Fibroblast of skin of scalp (primary cell): ENCODE data around the gene METTL9.
"Not testable (repeated sequence)": the region's sequence is repeated elsewhere in the genome, so short reads cannot be mapped to it uniquely, and the experiment has no call there.

Experiments
- DNase-seq: peaks from one replicate; pipeline ENCODE4 v3.0.0-alpha.2; 2013

METTL9 gene

DNA sequence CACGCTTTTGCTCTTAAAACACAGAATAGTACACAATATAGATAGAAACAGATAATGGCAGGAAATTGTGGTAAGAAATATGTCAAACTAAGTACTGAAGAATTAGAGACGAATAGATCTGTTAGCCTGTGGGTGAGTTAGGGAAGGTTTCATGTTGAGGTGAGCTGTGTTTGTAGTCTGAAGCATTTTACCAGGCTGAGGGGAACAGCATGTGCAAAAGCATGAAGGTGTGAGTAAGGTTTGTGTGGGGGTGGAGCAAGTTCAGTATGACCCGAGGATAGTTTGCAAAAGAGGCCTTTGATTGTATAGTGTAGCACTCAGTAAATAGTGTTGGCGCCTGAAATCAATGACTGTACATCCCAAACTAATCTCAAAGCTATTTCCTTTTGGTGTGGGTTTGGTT lies 39.2 kb downstream of the METTL9 start:
- DNase-seq, result peak; percentile 22

DNA sequence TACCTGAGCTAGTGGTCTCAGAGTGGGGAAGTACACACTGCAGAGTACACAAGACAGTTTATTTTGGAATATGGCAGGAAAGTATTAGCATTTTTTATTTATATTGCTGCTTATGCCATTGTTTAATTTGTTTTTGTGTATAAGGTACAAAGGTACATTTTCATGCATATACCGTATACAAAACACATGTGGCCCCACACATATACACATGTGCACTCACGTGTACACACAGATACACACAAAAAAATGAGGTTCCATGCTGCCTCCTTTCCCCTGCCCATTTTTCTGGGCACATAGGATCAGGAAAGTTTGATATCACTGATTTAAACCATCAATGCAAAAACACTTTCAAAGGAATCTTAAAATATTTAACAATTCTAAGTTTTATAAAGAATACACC lies 40.1 kb downstream of the METTL9 start:
- no peak for DNase-seq

DNA sequence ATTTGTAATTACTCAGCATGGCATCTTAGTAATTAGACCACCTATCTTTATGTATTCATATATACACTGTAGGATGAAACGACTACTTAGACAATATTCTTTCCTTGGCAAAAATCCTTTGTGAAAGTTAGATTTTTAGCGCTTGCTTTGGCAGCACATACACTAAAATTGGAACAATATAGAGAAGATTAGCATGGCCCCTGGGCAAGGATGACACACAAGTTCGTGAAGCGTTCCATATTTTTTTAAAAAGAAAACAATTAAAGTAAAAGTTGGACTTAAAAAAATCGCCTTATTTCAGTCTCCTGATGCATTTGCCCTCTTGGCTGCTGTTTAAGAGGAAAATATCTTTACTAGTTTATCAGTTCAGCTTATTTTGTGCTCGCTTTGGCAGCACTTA lies 42.5 kb downstream of the METTL9 start:
- DNase-seq, result no peak

GRCh38 chr16:21642861-21643260 lies 43.5 kb downstream of the METTL9 start:
- no peak for DNase-seq

GRCh38 chr16:21643785-21644184 lies 44.4 kb downstream of the METTL9 start:
- DNase-seq, result no peak

DNA sequence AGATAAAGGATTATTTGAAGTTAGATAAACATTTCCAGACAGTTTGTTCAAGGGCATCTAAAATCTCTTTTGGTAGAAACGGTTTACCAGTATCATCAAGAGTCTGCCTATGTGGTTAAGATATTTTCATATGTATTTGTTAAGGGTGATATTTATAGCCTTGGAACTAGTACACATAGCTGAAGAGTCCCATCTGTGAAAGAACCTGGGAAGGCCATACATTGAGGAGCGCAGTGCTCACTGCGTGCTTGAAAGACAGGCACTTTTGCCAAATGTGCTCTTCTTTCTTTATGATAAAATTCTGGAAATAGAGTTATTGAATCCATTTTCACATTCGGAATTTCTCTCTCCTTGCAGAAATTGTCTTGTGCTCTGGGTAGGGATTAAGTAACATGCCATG lies 45.3 kb downstream of the METTL9 start:
- no peak for DNase-seq

DNA sequence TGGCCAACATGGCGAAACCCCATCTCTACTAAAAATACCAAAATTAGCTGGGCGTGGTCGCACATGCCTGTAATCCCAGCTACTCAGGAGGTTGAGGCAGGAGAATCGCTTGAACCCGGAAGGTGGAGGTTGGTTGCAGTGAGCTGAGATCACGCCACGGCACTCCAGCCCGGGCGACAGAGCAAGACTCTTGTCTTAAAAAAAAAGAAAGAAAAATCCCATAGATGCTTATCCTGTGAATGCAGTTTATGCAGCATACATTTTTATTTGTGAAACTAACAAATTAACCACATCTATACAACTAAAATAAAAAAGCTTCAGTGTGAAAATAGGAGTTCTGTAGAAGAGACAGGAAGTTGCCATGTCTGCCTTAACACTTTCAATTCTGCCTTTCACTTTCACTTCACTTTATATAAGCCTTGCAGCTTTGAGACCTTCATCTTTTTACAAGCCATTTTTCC lies 45.9 kb downstream of the METTL9 start:
- no peak for DNase-seq

- DNase-seq, result no peak
Observed at GRCh38 chr16:21646091-21646490, 46.7 kb downstream of the METTL9 start.

DNA sequence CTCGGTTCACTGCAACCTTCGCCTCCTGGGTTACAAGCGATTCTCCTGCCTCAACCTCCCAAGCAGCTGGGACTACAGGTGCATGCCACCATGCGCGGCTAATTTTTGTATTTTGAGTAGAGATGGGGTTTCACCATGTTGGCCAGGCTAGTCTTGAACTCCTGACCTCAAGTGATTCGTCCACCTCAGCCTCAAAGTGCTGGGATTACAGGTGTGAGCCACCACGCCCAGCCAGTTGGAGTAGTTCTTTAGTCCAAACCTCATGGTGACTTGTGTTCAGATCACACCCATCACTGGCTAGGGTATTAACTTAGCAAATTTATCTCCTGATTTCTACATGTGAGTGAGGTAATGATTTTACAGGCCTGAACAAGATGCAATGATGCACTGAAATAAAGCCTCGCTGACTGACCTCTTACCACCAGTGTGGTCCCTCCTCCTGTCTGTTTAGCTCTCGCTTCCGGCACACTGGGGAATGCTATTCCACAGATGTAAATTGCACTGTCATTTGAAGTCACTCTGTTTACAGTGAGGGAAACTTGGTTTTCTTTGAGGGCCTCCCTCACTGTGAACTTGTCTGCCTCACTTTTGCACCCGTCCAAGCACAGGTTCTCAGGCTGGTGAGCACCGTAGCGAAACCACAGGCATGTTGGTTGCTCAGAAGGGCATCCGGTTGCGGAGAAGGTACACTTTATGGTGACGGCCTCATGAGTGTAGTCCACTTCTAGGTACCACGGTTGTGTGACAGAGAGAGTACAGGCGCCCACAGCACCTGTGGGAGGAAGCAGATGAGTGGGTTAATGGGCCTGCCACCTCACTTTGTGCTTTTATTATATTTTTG lies 47.6 kb downstream of the METTL9 start:
- no peak for DNase-seq

- no peak for DNase-seq
Observed at GRCh38 chr16:21647562-21648164, 48.3 kb downstream of the METTL9 start.

DNA sequence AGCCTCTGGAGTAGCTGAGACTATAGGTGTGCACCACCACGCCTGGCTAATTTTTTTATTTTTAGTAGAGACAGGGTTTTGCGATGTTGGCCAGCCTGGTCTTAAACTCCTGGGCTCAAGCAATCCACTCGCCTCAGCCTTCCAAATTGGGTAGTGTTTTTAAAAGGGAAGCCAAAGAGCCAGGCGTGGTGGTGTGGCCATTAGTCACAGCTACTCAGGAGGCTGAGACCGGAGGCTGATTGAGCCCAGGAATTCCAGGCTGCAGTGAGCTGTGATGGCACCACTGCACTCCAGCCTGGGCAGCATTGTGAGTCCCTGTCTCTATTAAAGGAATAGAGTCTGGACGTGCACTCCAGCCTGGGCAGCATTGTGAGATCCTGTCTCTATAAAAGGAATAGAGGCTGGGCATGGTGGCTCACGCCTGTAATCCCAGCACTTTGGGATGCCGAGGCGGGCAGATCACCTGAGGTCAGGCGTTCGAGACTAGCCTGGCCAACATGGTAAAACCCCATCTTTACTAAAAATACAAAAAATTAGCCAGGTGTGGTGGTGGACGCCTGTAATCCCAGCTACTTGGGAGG lies 50.5 kb downstream of the METTL9 start:
- not testable (repeated sequence) for DNase-seq

DNA sequence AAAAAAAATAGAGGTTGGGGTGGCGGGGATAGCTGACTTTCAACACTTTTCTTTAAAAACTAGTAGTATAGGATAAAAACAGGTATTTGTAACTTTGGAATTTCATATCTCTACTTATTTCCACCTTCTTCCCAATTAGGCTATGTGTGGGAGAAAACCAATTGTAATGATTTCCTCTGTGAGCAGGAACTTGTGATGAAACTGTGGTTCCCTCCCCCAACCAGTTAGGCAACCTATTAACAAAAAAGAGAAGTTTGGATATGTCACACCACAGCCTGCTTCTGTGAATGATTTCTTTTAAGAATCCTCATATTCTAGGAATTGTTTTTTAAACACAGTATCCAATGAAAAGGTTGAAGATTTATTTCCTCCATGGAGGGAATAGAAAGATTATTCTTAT lies 51.1 kb downstream of the METTL9 start:
- DNase-seq, result no peak

GRCh38 chr16:21651515-21651914 lies 52.1 kb downstream of the METTL9 start:
- DNase-seq, result no peak

DNA sequence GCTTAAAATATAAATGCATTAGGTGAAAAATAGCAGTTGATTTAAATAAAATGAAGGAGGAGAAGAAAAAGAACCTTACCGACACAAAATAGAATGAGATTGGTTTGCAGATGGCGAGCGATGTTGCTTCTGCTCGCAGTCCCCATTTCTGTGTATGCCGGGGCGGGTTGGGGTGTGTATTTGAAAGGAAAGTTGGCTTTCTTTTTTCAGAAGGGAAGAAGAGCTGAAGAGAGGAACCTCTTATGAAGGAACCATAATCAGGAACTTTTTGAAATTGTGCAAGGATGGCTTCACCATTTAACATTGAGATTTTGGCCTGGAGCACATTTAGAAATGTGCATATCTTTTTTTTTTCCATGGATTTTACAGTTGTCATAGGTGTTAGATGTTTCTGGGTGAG lies 53.1 kb downstream of the METTL9 start, which contains the start of gene IGSF6:
Gene IGSF6, minus strand, starts transcription at position 156 of the 400 bp plus-strand sequence. Its CDS starts 10 bp downstream, at position 146.
- no peak for DNase-seq

GRCh38 chr16:21653571-21653970 lies 54.2 kb downstream of the METTL9 start:
- DNase-seq, result no peak

DNA sequence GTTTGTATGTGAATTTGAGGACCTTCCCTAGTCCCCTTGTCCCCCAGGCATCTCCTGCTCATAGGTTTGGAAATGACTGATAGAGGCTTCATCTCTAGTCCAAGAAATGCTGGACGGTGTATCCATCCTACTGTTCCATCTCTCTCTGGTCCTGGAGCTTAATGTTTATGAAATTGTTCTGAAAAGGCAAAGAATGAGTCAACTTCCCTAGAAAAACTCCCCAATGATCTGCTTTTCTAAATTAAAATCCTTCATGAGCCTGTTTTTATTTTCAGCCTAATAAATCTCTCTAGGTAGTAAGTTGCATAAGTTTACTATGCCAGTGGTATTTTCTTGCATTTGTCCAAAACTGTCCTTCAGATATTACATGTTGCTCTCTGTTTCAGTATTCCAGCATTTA lies 55.1 kb downstream of the METTL9 start:
- no peak for DNase-seq

DNA sequence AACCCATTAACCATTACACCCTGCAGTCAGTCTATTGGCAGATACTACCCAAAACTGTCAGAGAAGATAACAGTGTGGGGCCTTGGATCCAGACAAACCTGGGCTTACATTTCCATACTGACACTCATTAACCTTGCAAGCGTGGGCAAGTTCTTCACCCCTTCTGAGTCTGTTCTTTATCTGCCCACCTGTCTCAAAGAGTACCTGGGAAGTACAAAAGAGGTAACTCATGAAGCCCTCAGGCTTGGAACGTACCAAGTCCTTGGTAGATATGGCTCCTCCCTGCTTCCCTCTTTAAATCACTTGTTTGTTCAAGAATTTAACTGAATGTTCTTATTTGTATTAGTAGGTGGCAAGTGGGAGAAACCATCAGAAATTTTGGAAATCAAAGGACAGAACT lies 55.5 kb downstream of the METTL9 start:
- DNase-seq, result no peak

DNA sequence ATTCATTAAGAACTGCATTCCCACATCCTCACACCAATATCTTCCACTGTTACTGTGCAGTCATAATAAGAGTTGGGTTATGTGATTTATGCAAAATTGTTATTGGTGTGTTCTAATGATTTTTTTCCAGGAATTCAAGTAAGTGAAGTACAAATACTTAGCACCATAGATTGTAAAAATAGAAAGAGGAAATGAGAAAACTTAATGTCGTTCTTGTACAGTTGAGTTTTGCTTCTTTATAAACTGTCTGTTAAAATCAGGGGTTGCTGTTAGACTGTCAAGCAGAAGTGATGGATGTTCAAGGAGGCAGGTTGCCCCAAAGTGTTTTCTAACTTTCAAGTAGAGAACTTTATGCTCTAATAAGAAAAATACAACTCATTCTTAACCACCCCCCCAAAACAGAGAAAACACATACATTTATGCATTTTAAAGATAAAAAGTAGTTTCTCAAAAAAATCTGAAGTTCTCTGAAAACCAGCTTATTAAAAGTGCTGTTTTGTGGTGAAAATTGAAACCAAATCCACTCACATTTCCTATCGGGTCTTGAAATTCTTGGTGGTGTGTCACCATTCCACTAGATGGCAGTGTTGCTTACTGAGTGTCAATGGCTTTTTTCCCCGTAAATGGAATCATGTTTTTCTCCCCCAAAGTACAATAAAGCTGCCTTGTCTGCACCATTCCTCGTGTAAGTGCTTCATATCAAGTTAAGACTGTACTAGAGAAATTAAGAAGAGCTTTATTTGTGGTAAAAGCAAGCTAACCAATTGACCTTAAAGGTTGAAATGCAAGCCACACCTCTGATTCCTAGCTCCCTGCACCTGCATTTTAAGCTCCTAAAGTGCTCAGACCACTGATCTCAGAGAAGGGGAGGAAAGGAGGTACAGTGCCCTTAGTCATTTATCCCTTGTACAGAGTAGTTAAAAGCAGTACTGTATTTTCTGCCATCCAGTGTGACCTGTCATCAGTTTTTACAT lies 57.7 kb downstream of the METTL9 start:
- DNase-seq, result peak; percentile 53

- no peak for DNase-seq
Observed at GRCh38 chr16:21659124-21659523, 59.7 kb downstream of the METTL9 start.

DNA sequence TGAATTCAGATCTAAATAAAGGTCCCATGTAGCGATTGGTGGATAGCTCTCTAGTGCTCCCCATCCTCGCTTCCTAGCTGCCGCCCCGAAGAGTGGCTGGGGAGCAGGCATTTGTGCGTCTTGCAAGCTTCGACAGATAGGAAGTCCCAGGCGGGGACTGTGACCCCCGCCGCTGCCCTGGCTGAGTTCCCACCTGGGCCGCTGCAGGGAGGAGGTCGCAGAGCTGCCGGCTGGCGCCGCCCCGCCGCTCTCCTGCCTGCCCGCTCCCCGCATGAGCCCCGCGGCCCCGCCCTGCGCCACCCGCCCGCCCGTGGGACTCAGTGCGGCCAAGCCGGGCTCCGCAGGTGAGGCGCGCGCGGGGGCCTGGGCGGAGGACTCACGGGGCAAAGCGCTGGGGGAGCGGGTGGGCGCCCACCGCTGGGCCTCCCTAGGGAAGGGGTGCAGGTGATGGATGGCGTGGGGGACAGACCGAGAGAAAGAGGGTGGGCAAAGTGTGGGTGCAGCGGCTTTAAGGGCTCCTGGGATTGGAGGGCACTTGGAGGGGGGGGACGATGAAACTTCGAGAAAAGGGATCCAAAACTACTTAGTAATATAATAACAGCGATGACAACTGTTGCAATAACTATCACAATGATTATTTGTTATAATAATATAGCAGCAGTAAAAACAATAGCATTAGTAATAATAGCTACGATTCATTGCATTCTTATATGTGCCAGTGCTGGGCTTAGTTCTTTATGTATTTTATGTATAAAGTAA lies 64.7 kb downstream of the METTL9 start, which contains the start of gene OTOA:
Gene OTOA, plus strand, starts transcription at position 80 of the 759 bp plus-strand sequence. CDS start 14,547 bp downstream, outside the sequence.
- no peak for DNase-seq

GRCh38 chr16:21664801-21665492 lies 65.6 kb downstream of the METTL9 start:
- no peak for DNase-seq
